HG03095 (cell line): ENCODE measurements around the gene INSL3.

Experiments used
- ATAC-seq: cut with Tn5 transposase; IDR thresholded peaks from one replicate; pipeline ENCODE4 v1.9.1; 2021; ENCODE audit warnings: moderate library complexity; ENCODE audit not compliant: unreplicated experiment

INSL3 gene

DNA sequence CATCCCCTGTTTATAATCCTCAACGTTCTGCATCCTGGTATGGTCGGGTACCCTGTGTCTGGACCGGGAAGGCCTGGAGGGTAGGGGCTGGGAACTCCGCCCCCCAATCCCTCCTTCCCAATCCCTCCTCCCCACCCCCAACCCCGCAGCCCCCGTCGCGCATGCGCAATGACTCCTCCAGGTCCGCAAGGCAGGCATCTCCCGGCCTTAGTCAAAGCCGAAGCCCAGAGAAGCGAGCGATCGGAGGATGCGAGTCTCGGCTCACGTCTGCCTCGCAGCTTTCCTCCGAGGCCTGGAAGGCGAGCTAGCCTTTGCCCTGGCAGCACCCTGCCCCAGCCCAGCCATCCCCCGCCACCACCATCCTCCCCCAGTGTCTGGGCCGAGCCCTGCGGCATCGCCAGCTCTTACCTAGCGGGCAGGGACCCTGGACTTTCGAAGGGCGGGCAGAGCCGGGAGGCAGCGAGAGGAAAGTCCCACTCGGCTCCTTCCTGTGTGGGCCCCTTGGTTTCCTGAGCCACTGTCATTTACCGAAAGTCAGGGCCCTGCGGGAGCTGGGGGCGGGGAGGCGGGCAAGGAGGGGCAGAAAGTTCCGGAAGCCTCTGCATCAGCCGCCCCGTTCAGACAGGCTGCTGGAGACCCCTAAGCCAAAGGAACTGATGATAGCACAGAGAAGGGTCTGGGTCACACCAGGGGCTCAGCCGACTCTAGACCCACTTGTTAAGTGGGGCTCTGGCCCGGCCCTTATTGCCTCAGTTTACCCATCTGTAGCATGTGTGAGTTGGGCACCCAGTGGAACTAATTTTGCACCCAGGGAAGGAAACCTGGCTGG lies 26.4 kb upstream of the INSL3 start, which contains the start of gene JAK3:
JAK3 (minus strand) TSS at position 445 of the 829 bp plus-strand sequence. CDS start 3,565 bp downstream, outside the sequence.
- ATAC-seq = peak; percentile 47

- ATAC-seq = no peak
Observed at GRCh38 chr19:17846146-17846545, 24.8 kb upstream of the INSL3 start.

DNA sequence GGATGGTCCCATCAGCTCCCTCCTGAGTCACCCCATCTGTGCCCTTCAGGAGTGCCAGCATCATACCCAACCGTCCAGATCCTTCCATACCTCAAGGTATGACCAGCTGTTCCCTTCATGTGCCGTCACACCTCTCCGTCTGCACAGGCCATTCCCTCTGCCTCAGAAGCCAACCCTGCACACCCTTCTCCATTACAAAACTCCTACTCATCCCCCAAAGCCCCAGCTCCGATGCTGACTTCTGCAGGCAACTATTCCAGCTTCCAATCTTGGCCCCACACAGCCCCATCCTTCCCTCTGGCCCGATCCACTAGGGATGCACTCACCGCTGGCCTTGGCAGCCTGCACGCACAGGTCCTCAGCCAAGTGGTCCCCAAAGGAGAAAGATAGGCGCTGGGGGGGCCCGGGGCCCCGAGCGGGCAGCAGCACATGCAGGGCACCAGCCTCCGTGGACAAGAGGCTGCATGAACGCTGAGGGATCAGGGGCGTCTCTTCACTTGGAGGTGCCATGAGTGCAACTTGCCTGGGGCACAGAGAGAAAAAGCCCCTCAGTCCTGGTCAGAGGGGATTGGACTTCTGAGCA lies 22.7 kb upstream of the INSL3 start:
- no peak for ATAC-seq

DNA sequence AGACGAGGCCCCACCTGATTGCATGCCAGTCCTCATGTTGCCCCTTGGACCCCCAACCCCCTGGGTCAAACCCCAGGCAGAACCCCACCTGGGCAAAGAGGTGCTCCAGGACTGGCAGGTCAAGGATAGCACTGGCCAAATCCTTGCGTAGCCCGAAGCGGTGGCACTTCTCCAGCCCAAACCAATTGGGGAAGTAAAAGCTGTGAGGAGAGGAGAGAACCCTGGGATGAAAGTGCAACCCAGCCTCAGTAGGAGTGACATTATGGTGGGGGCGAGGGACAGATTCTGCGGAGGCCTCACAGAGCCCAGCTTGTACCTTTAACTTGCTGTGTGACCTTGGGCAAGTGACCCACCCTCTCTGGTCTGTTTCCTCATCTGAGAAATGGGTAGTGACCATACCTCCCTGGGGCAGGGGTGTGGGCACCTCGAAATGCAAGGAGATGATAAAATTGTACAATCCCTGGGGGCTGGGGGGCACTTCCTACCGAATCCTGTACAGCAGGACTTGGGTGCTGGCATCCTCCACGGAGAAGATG lies 22.0 kb upstream of the INSL3 start:
- ATAC-seq = no peak

DNA sequence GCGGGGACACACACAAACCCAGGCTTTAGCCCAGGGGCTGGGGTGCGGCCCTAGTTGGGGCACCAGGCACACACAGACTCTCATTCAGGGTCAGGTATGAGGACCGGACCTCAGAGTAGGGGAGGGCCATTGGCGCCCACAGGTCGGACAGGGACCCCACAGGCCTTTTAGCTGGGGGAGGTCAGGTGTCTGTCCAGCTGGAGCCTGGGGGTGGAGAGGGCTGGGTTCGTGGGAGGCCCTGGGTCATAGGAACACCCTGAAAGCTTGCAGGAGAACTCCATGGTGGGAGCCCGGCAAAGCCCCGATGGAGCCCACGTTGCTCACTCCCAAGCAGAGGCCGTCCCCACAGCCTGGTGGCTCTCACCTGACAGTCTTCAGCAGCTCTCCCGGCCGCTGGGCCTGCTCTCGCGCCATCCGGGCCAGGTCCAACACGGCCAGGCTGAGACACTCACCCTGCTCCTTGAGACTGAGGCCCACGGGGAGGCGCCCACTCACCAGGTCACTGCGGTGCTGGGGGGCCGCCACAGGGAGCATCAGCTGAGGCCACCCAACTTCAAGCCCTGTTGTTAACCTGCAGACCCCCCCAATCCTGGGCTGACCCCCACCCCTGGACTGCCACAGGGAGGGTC lies 21.5 kb upstream of the INSL3 start:
- ATAC-seq = no peak

GRCh38 chr19:17841810-17842662 lies 20.7 kb upstream of the INSL3 start:
- no peak for ATAC-seq

DNA sequence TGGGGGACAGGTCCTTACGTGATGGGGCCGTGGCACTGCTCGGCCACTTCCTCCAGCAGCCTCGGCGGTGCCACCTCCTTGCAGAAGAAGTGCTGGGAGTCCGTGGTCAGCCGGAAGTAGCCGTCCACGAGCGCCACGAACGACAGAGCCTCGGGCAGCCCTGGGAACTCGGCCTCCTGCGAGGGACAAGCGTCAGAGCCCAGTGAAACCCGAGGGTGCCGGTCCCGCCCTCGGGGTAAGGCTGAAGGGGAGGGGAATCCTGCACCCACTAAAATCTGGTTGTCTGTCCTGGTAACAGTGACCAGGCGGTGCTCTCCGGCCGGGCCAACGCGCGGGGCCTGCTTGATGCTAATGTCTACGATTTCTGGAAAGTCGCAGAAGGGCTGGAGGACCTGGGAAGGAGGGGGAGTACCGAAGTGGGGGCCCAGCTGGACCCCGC lies 20.1 kb upstream of the INSL3 start:
- no peak for ATAC-seq

DNA sequence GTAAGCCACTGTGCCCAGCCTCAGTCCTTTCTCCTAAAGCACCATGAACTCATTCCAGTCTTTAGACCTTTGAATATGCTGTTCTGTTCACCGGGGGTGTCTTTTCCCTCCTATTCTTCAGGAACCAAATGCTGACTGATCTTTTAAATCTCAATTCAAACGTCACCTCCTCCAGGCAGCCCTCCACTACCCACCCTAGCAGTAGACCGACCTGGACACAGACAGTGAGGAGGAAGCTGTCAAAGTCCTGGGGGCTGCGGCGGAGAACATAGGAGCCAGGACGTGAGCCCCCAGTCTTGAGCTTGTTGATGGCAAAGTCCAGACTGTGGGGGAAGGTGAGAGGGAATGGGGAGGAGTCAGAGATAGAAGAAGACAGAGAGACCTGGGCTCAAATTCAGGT lies 18.7 kb upstream of the INSL3 start:
- no peak for ATAC-seq

- ATAC-seq = no peak
Observed at GRCh38 chr19:17837972-17838371, 16.7 kb upstream of the INSL3 start.

GRCh38 chr19:17836530-17836929 lies 15.2 kb upstream of the INSL3 start:
- no peak for ATAC-seq

- ATAC-seq = no peak
Observed at GRCh38 chr19:17835182-17836006, 14.1 kb upstream of the INSL3 start.

GRCh38 chr19:17834350-17835181 lies 13.2 kb upstream of the INSL3 start:
- ATAC-seq = no peak

- ATAC-seq = no peak
Observed at GRCh38 chr19:17832443-17833208, 11.3 kb upstream of the INSL3 start.

DNA sequence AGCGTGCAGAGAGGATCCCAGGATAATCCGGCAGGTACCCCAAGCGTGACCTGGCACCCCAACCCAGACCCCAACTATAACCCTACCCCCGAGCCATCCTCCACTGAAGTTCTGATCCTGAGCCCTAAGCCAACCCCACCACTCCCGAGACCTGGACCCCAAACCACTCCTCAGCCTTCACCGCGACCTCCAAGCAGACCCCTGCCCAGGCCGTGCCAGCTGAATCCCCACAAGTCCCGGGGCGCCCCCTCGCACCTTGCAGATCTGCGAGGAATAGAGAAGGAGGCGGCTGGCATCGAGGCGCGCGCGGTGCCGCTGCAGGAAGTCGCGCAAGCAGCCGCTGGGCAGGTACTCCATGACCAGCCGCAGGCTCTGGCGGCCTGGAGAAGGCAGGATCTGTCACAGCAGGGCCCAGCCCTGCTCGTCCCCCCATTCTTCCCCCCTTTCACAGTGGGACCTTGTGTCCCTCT lies 10.1 kb upstream of the INSL3 start:
- ATAC-seq = no peak

DNA sequence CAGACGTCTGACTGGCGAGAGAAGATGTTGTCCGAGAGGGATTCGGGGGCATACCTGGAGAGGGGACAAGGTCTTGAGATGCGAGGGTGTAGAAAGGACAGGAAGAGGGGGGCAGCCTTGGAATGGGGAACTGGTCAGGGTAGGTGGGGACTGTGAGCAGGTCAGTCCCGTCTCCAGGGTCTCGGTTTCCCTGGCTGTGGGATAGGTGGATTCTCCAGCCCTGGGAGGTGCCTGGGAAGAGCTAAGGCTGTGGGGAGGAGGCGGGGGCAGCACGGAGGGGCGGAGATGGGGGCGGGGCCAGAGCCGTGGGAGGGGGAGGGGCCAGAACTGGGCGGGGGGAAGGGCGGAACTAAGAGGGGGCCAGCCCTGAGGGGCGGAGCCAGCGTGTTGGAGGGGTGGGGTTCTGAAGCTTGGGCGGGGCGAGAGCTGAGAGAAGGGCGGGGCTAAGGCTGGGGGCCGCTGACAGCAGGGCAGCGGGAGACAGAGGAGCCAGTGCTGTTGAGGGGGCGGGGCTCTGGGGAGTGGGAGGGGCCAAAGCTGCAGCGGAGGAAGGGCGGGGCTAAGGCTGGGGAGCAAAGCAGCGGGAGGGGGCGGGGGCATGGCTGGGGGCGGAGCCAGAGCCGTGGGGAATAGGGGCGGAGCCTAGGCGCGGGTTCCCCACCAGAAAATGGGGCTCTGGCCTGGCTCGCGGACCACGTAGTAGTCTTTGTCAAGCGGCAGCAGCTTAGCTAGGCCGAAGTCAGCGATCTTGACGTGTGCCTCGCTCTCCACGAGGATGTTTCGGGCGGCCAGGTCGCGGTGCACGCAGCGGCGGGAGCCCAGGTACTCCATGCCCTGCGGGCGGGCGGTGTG lies 9.5 kb upstream of the INSL3 start:
- no peak for ATAC-seq

GRCh38 chr19:17829855-17830566 lies 8.7 kb upstream of the INSL3 start:
- no peak for ATAC-seq
